Measurements from ENCODE around the gene SMARCA2. TPM values are rescaled to one million over a fixed set of nuclear protein-coding genes. Genes with fewer than 3 reads are reported as not detected.

The SMARCA2 gene
- polyA plus RNA-seq, 1 donor from 2014 or later, result 150 TPM

- Histone ChIP-seq H2AFZ (ENCODE audit: low read depth, low read length) (no peak overlapping the region), H3K27me3 (ENCODE audit: insufficient read depth, low read depth, low read length) (no peaks in the 10 kb centered on the region)
Observed at GRCh38 chr9:2191609-2191972, 176.4 kb downstream of the SMARCA2 start.

GRCh38 chr9:2192356-2192979 lies 177.3 kb downstream of the SMARCA2 start:
- Histone ChIP-seq H4K20me1 (ENCODE audit: insufficient read depth) (no peaks in the 10 kb centered on the region), H3K9me3 (ENCODE audit: low read length) (no peaks in the 10 kb centered on the region), H3K27ac (ENCODE audit: low read length) (no peak overlapping the region), H3K4me3 (ENCODE audit: low read length) (no peak overlapping the region), H3F3A (ENCODE audit: insufficient read depth, low read length, poor library complexity, severe bottlenecking) (no peaks in the 10 kb centered on the region), H3K4me2 (ENCODE audit: low read length) (no peak overlapping the region), H3K9me2 (ENCODE audit: insufficient read depth, low read length) (no peaks in the 10 kb centered on the region), H3K9ac (ENCODE audit: low read length) (no peak overlapping the region), H3K27me3 (ENCODE audit: insufficient read depth, low read depth, low read length) (no peaks in the 10 kb centered on the region), H3K79me2 (replicated peaks; ENCODE audit: insufficient read depth, low read length) (no peaks in the 10 kb centered on the region), H2AFZ (ENCODE audit: low read depth, low read length) (no peak overlapping the region), H3K36me3 (ENCODE audit: insufficient read depth, low read length) (no peaks in the 10 kb centered on the region)
- TF ChIP-seq EZH2 (IDR thresholded peaks at IDR 0.05; ENCODE audit: borderline replicate concordance, insufficient read depth, low read length, poor library complexity, severe bottlenecking) (no peak), MXI1 (conservative IDR thresholded peaks at IDR 0.05; ENCODE audit: poor library complexity, severe bottlenecking) (no peak), CTCF (IDR thresholded peaks at IDR 0.05; ENCODE audit: poor library complexity, severe bottlenecking) (no peak), EP300 (conservative IDR thresholded peaks at IDR 0.05; ENCODE audit: poor library complexity, severe bottlenecking) (no peak), POLR2AphosphoS5 (IDR thresholded peaks at IDR 0.05) (no peak), TAF1 (IDR thresholded peaks at IDR 0.05; ENCODE audit: low read depth) (no peak)

More at GRCh38 chr9:2191609-2191972, 176.4 kb downstream of the SMARCA2 start:
- Histone ChIP-seq H3K79me2 (replicated peaks; ENCODE audit: insufficient read depth, low read length) (no peaks in the 10 kb centered on the region), H3K9me2 (ENCODE audit: insufficient read depth, low read length) (no peaks in the 10 kb centered on the region), H3F3A (ENCODE audit: insufficient read depth, low read length, poor library complexity, severe bottlenecking) (no peaks in the 10 kb centered on the region), H3K4me2 (ENCODE audit: low read length) (no peak overlapping the region), H3K4me3 (ENCODE audit: low read length) (no peak overlapping the region), H4K20me1 (ENCODE audit: insufficient read depth) (no peaks in the 10 kb centered on the region), H3K36me3 (ENCODE audit: insufficient read depth, low read length) (no peaks in the 10 kb centered on the region), H3K9ac (ENCODE audit: low read length) (no peak overlapping the region), H3K9me3 (ENCODE audit: low read length) (no peaks in the 10 kb centered on the region), H3K27ac (ENCODE audit: low read length) (no peak overlapping the region)
- TF ChIP-seq POLR2AphosphoS5 (IDR thresholded peaks at IDR 0.05) (no peak), EP300 (conservative IDR thresholded peaks at IDR 0.05; ENCODE audit: poor library complexity, severe bottlenecking) (no peak), MXI1 (conservative IDR thresholded peaks at IDR 0.05; ENCODE audit: poor library complexity, severe bottlenecking) (no peak), REST (IDR thresholded peaks at IDR 0.05; ENCODE audit: borderline replicate concordance) (no peak), TAF1 (IDR thresholded peaks at IDR 0.05; ENCODE audit: low read depth) (no peak), CTCF (IDR thresholded peaks at IDR 0.05; ENCODE audit: poor library complexity, severe bottlenecking) (no peak), RAD21 (conservative IDR thresholded peaks at IDR 0.05) (no peak), SMC3 (conservative IDR thresholded peaks at IDR 0.05; ENCODE audit: poor library complexity) (no peak), EZH2 (IDR thresholded peaks at IDR 0.05; ENCODE audit: borderline replicate concordance, insufficient read depth, low read length, poor library complexity, severe bottlenecking) (no peak)
